Loucy (cell line): ENCODE results near the gene MRPS27.

Experiments used
- H2AFZ ChIP-seq: fragments of 200-600 bp; sonication (generic); 2 replicates; pipeline ENCODE4 v1.6.0; 2016; ENCODE audit warnings: antibody characterized with exemption, mild to moderate bottlenecking, low read length, moderate library complexity
- H3F3A ChIP-seq: fragments of 200-600 bp; 2 replicates; pipeline ENCODE4 v1.6.0; 2016; ENCODE audit warnings: antibody characterized with exemption, low read depth, mild to moderate bottlenecking
- H3K27me3 ChIP-seq: fragments of 200-600 bp; sonication (generic); 2 replicates; pipeline ENCODE4 v1.6.1; 2014; ENCODE audit warnings: low read length, mild to moderate bottlenecking; ENCODE audit not compliant: insufficient read depth, poor library complexity, severe bottlenecking
- H3K36me3 ChIP-seq: fragments of 200-600 bp; sonication (generic); 2 replicates; pipeline ENCODE4 v1.6.1; 2016; ENCODE audit warnings: low read length; ENCODE audit not compliant: insufficient read depth
- H3K4me1 ChIP-seq: fragments of 200-600 bp; sonication (generic); 2 replicates; pipeline ENCODE4 v1.5.1; 2014; ENCODE audit warnings: low read length, mild to moderate bottlenecking; ENCODE audit not compliant: insufficient read depth, poor library complexity, severe bottlenecking
- H3K4me2 ChIP-seq: fragments of 200-600 bp; sonication (generic); 2 replicates; pipeline ENCODE4 v1.6.0; 2014; ENCODE audit warnings: antibody characterized with exemption, low read length, low read depth, mild to moderate bottlenecking; ENCODE audit not compliant: poor library complexity, severe bottlenecking
- H3K4me3 ChIP-seq: fragments of 200-600 bp; sonication (generic); 2 replicates; pipeline ENCODE4 v1.5.1; 2014; ENCODE audit warnings: low read length, mild to moderate bottlenecking, mixed read lengths; ENCODE audit not compliant: poor library complexity, severe bottlenecking
- H3K79me2 ChIP-seq: fragments of 200-600 bp; sonication (generic); 2 replicates; pipeline ENCODE4 v1.6.1; 2014; ENCODE audit warnings: low read length; ENCODE audit not compliant: insufficient read depth
- H3K9ac ChIP-seq: fragments of 200-600 bp; sonication (generic); 2 replicates; pipeline ENCODE4 v1.6.0; 2014; ENCODE audit warnings: mild to moderate bottlenecking, low read depth, low read length, moderate library complexity; ENCODE audit not compliant: poor library complexity, severe bottlenecking
- H3K9me2 ChIP-seq: fragments of 200-600 bp; sonication (generic); replicated peaks from 2 replicates; pipeline ENCODE4 v1.6.1; 2016; ENCODE audit warnings: low read depth, low read length, mixed read lengths
- H3K9me3 ChIP-seq: fragments of 200-600 bp; sonication (generic); 2 replicates; pipeline ENCODE4 v1.6.1; 2014; ENCODE audit warnings: mild to moderate bottlenecking, antibody characterized with exemption, low read length, low read depth; ENCODE audit not compliant: insufficient read depth
- H4K20me1 ChIP-seq: fragments of 200-600 bp; sonication (generic); 2 replicates; pipeline ENCODE4 v1.6.0; 2014; ENCODE audit warnings: antibody characterized with exemption, low read length, mild to moderate bottlenecking; ENCODE audit not compliant: insufficient read depth, poor library complexity, severe bottlenecking
- EZH2phosphoT487 ChIP-seq: fragments of 200-600 bp; IDR thresholded peaks from 2 replicates; pipeline ENCODE4 v1.6.1; 2018; ENCODE audit warnings: antibody characterized with exemption, mild to moderate bottlenecking, moderate library complexity, borderline replicate concordance
- TF ChIP-seq, protein P1 (sequence below): fragments of 200-600 bp; sonication (generic); conservative IDR thresholded peaks from 2 replicates; pipeline ENCODE4 v1.5.1; 2014; ENCODE audit warnings: mild to moderate bottlenecking, antibody characterized with exemption, low read length

MRPS27 gene

DNA sequence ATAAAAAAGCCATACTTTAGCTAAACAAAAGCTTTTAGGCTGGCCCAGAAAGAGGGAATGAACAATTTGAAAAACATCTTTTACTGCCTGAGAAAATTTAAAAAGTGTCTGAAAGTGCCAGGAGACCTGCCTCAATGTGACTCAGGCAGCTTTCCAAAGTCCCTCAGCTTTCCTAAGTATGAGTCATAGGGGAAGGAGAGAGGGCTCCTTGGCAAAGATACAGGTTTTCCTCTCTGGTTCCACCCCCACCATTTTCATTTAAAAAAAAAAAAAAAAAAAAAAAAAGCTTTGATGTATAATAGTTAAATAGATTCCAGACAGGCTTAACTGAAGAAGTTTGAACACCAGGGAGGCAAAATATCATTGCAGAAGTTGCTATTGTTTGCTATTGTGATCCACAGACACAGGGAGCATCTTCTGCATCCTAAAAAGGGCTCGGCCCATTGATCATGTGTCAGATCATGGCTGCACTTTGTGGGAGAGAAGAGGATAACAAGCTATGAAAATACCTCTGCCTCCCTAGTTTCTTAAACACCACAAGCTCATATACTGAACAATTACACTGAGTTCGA, 71.5 kb downstream of the MRPS27 start:
- no peak overlapping the region for H3K4me3 ChIP-seq
- H3K4me1 ChIP-seq: peaks cover 35% of the 10 kb centered on the region
- H3K36me3 ChIP-seq: peaks cover 13% of the 10 kb centered on the region; the same call in 1 of the 2 replicates
- H2AFZ ChIP-seq: no peak overlapping the region
- H3K79me2 ChIP-seq: 0 out of 2 replicates have a peak, but pooled peaks cover 5% of the 10 kb centered on the region
- peaks cover 9% of the 10 kb centered on the region for H4K20me1 ChIP-seq
- H3K4me2 ChIP-seq: no peak overlapping the region
- no peaks in the 10 kb centered on the region for H3K9me3 ChIP-seq
- H3K27me3 ChIP-seq: no peaks in the 10 kb centered on the region
- no peaks in the 10 kb centered on the region for H3K9me2 ChIP-seq
- H3K9ac ChIP-seq: no peak overlapping the region
- H3F3A ChIP-seq: no peaks in the 10 kb centered on the region
- TF ChIP-seq, protein P1, sequence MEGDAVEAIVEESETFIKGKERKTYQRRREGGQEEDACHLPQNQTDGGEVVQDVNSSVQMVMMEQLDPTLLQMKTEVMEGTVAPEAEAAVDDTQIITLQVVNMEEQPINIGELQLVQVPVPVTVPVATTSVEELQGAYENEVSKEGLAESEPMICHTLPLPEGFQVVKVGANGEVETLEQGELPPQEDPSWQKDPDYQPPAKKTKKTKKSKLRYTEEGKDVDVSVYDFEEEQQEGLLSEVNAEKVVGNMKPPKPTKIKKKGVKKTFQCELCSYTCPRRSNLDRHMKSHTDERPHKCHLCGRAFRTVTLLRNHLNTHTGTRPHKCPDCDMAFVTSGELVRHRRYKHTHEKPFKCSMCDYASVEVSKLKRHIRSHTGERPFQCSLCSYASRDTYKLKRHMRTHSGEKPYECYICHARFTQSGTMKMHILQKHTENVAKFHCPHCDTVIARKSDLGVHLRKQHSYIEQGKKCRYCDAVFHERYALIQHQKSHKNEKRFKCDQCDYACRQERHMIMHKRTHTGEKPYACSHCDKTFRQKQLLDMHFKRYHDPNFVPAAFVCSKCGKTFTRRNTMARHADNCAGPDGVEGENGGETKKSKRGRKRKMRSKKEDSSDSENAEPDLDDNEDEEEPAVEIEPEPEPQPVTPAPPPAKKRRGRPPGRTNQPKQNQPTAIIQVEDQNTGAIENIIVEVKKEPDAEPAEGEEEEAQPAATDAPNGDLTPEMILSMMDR: no peak
- no peak for TF ChIP-seq EZH2phosphoT487

DNA sequence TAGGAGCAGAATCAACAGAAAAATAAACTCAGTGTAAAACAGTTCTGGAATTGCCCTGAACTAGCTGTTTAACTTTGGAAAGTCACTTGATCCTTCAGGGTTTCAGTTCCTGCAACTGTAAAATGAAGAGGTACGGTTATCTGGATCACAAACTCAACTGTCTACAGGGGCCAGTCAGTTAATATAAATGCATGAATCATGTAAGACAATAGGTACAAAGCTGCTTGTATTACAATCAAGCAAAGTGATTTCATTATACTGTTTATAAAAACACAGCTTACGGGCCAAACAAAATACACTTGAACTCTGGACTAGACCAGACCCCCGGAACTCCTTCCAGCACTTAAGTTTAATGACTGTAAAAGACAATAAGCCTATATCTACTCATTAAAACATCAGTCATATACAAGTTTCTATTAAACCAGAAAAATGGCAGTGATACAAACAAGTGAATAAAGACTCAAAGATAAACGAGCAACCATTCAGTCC, 73.0 kb downstream of the MRPS27 start:
- 0 out of 2 replicates have a peak, but pooled peaks cover 5% of the 10 kb centered on the region for H3K79me2 ChIP-seq
- H3K4me3 ChIP-seq: no peak overlapping the region
- H3K9me2 ChIP-seq: no peaks in the 10 kb centered on the region
- no peak overlapping the region for H3K9ac ChIP-seq
- no peaks in the 10 kb centered on the region for H3K9me3 ChIP-seq
- H3K4me2 ChIP-seq: no peak overlapping the region
- no peaks in the 10 kb centered on the region for H3K27me3 ChIP-seq
- H3K36me3 ChIP-seq: 0 out of 2 replicates have a peak, but pooled peaks cover 3% of the 10 kb centered on the region
- H2AFZ ChIP-seq: no peak overlapping the region
- peaks cover 35% of the 10 kb centered on the region for H3K4me1 ChIP-seq
- H3F3A ChIP-seq: no peaks in the 10 kb centered on the region
- TF ChIP-seq, protein P1: no peak
- no peak for TF ChIP-seq EZH2phosphoT487
- H4K20me1 ChIP-seq: peaks cover 9% of the 10 kb centered on the region

DNA sequence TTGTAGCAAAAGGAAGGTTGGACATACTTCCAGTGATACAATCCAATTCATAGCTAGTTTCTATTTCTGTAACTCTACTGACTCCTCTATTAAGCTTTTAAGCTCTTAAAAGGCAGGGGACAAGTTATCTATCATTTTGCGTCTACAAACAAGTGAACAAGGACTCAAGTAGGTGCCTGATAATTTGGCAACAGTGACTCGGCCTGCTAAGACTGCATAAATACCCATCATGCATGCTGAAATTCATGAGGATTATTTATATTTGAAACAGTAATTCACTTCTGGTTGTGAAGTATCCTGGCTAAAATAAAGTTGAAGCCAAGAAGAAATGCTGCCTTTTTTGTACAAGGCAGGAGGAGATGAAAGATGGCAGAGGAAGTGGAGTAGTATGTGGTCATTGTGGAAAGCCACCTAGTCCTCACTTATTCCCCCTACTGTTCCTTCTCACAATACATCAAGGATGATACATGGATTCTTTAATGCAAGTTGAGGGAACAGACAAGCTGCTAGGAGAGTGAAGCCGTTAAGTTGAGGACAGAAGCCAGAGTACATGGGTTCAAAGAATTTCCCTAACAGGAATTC, 74.0 kb downstream of the MRPS27 start:
- Histone ChIP-seq H3K4me2 (no peak overlapping the region), H3K27me3 (no peaks in the 10 kb centered on the region), H3K4me3 (no peak overlapping the region), H3K36me3 (no peaks in the 10 kb centered on the region), H3F3A (no peaks in the 10 kb centered on the region), H3K9me2 (no peaks in the 10 kb centered on the region), H4K20me1 (peaks cover 9% of the 10 kb centered on the region), H3K9me3 (no peaks in the 10 kb centered on the region), H2AFZ (no peak overlapping the region), H3K79me2 (0 out of 2 replicates have a peak, but pooled peaks cover 5% of the 10 kb centered on the region), H3K4me1 (peaks cover 35% of the 10 kb centered on the region), H3K9ac (no peak overlapping the region)
- TF ChIP-seq, protein P1: no peak
- TF ChIP-seq EZH2phosphoT487: no peak
